Psoas muscle (tissue), 8 donors: ENCODE measurements around the gene CMTM1. TPM values are rescaled to one million over a fixed set of nuclear protein-coding genes. Genes with fewer than 3 reads are reported as not detected.

Source experiments
- ATAC-seq, 4 donors: fragments of 200-7000 bp; cut with Tn5 transposase; one replicate each; pipeline ENCODE4 v1.9.1; 2020; ENCODE audit warnings: moderate library complexity in 3 of 4, mild to moderate bottlenecking in 2 of 4
- DNase-seq, 2 donors: peaks; one replicate each; pipeline ENCODE4 v3.0.0-alpha.2; 2020
- H3K27ac ChIP-seq: fragments of 200-600 bp; one replicate; pipeline ENCODE4 v1.8.0; 2022
- H3K27me3 ChIP-seq, 3 donors: fragments of 200-600 bp in 1 of 3; one replicate each; pipeline versions ENCODE4 v1.6.1 to v1.8.0; 2013 to 2022; ENCODE audit warnings: low read length in 2 of 3, mild to moderate bottlenecking in 2 of 3, moderate library complexity in 1 of 3; ENCODE audit not compliant: insufficient read depth in 3 of 3
- H3K36me3 ChIP-seq, 2 donors: fragments of 200-600 bp in 1 of 2; one replicate each; pipeline versions ENCODE4 v1.6.1 to v1.8.0; 2013 to 2022; ENCODE audit warnings: low read depth in 1 of 2, mild to moderate bottlenecking in 1 of 2, moderate library complexity in 1 of 2; ENCODE audit not compliant: insufficient read depth in 1 of 2
- H3K4me1 ChIP-seq: fragments of 200-600 bp; one replicate; pipeline ENCODE4 v1.8.0; 2022
- H3K4me3 ChIP-seq: fragments of 200-600 bp; one replicate; pipeline ENCODE4 v1.8.0; 2022; ENCODE audit warnings: mild to moderate bottlenecking
- H3K9me3 ChIP-seq: fragments of 200-600 bp; one replicate; pipeline ENCODE4 v1.8.0; 2022
- CTCF ChIP-seq: fragments of 200-600 bp; IDR thresholded peaks from one replicate; pipeline ENCODE4 v1.8.0; 2022; ENCODE audit warnings: antibody characterized with exemption
- WGBS, 3 donors: extraction: QIAGEN DNeasy Blood & Tissue Kit; methylation state at CpG; one replicate each; pipeline versions ENCODE4 v1.1.6 to v1.1.7; 2013; 5-methylcytosine and 5-hydroxymethylcytosine counted together
- intact Hi-C, 2 donors: fragments of 100-400 bp; cut with DNase I; formaldehyde crosslinking; loops; one replicate each; pipeline versions ENCODE4 v1.11.0 to v1.14.2; 2022
- polyA plus RNA-seq, 3 donors: library from polyadenylated mRNA; stranded (reverse); fragments of 200-250 nt; gene quantifications; one replicate each; pipeline ENCODE4 v1.2.3, GENCODE V29; 2013
- total RNA-seq, 4 donors: library from RNA; stranded (reverse); fragmentation: NEBNext Ultra II Directional in 2 of 4; extraction: Animal tissue kit (Norgen Biotek cat#: 25700) in 2 of 4; gene quantifications; one replicate each; pipeline versions ENCODE4 v1.2.1 to v1.2.4, GENCODE V29; 2021 to 2023
- donor health status: healthy with polysubstance abuse.
- donor health status: DM: no; HTN: no; CAD: no; lungs with moderate emphysema.
- donor health status: Bipolar disorder and iron deficiency.
- donor health status: healthy.
- donor health status: DM: yes; HTN: yes; CAD: no.
- donor health status: DM: no; HTN: no; CAD: no.
- donor health status: DM: no; HTN: no; CAD: no.
- donor health status: DM: yes; HTN: yes; CAD: no.

CMTM1 gene
- total and polyA plus RNA-seq, 7 donors = 0.04 to 1.1 (median 0.50) TPM; not detected in 3

- WGBS, 3 donors = 97 to 99% (median 97%) methylated on average over 5 of the region's 5 CpGs
- Histone ChIP-seq H3K27me3 (no peaks in the 10 kb centered on the region), H3K36me3 (peaks cover 0 to 90% of the 10 kb centered on the region in 2 donors), H3K4me3 (no peak overlapping the region), H3K27ac (no peak overlapping the region), H3K4me1 (peaks cover 3% of the 10 kb centered on the region), H3K9me3 (no peaks in the 10 kb centered on the region)
- intact Hi-C loops = no loop called here
- ATAC-seq = no peak
- TF ChIP-seq CTCF = no peak
- DNase-seq = no peak
Measured at GRCh38 chr16:66528294-66528693, 37.9 kb upstream of the CMTM1 start.

GRCh38 chr16:66529475-66529874, 36.8 kb upstream of the CMTM1 start:
- H3K27me3 ChIP-seq = no peaks in the 10 kb centered on the region
- DNase-seq = no peak
- peaks cover 0 to 88% of the 10 kb centered on the region in 2 donors for H3K36me3 ChIP-seq
- ATAC-seq = no peak
- H3K4me3 ChIP-seq = no peak overlapping the region
- TF ChIP-seq CTCF = no peak
- 85 to 88% (median 85%) methylated on average over 6 of the region's 6 CpGs for WGBS, 3 donors
- no peaks in the 10 kb centered on the region for H3K9me3 ChIP-seq
- peaks cover 3% of the 10 kb centered on the region for H3K4me1 ChIP-seq
- intact Hi-C loops = no loop called here
- H3K27ac ChIP-seq = no peak overlapping the region

- Histone ChIP-seq H3K27me3 (no peaks in the 10 kb centered on the region), H3K36me3 (peaks cover 0 to 80% of the 10 kb centered on the region in 2 donors), H3K4me1 (no peaks in the 10 kb centered on the region), H3K4me3 (no peak overlapping the region), H3K9me3 (no peaks in the 10 kb centered on the region), H3K27ac (no peak overlapping the region)
- TF ChIP-seq CTCF = no peak
- DNase-seq = no peak
- intact Hi-C loops = no loop called here
- ATAC-seq = peak; percentile 45 to 81 (median 60)
- 54 to 90% (median 83%) methylated on average over 1 of the region's 1 CpG for WGBS, 3 donors
Measured at GRCh38 chr16:66534376-66534799, 31.9 kb upstream of the CMTM1 start.

- WGBS, 3 donors = 84 to 89% (median 89%) methylated on average over 4 of the region's 4 CpGs
- DNase-seq (no peak), ATAC-seq (no peak)
- Histone ChIP-seq H3K36me3 (peaks cover 2 to 73% of the 10 kb centered on the region in 2 donors), H3K27ac (no peak overlapping the region), H3K4me1 (no peaks in the 10 kb centered on the region), H3K27me3 (no peaks in the 10 kb centered on the region), H3K4me3 (no peak overlapping the region), H3K9me3 (no peaks in the 10 kb centered on the region)
- TF ChIP-seq CTCF = no peak
- intact Hi-C loops = no loop called here
Measured at GRCh38 chr16:66536525-66536924, 29.7 kb upstream of the CMTM1 start.

GRCh38 chr16:66537236-66537635, 29.0 kb upstream of the CMTM1 start:
- Histone ChIP-seq H3K27me3 (no peaks in the 10 kb centered on the region), H3K4me3 (no peak overlapping the region)
- WGBS, 3 donors = 90 to 96% (median 90%) methylated on average over 2 of the region's 2 CpGs

More at GRCh38 chr16:66537236-66537635, 29.0 kb upstream of the CMTM1 start:
- TF ChIP-seq CTCF = no peak
- ATAC-seq = no peak
- DNase-seq = no peak
- no peaks in the 10 kb centered on the region for H3K4me1 ChIP-seq
- no peaks in the 10 kb centered on the region for H3K9me3 ChIP-seq
- intact Hi-C loops = no loop called here
- H3K27ac ChIP-seq = no peak overlapping the region
- peaks cover 2 to 73% of the 10 kb centered on the region in 2 donors for H3K36me3 ChIP-seq
